Prostate gland (tissue), 2 donors: ENCODE results near the gene NOXRED1.

Source experiments
- POLR2A ChIP-seq: fragments of 450-650 bp; IDR thresholded peaks from one replicate; pipeline ENCODE4 v1.6.1; 2016; ENCODE audit warnings: antibody characterized with exemption, mild to moderate bottlenecking
- POLR2AphosphoS5 ChIP-seq: sonication (generic); formaldehyde crosslinking; IDR thresholded peaks from one replicate; pipeline ENCODE4 v1.6.1; 2017; ENCODE audit warnings: antibody characterized with exemption
- TF ChIP-seq, protein P1 (sequence below), 4 experiments: fragments of 200-600 bp in 2 of 4; fragments of 450-650 bp in 2 of 4; sonication (generic) in 2 of 4; IDR thresholded peaks; 1 replicate in 3 of 4; 2 replicates in 1 of 4; pipeline ENCODE4 v1.5.1; 2016 to 2019; ENCODE audit warnings: antibody characterized with exemption in 4 of 4, mild to moderate bottlenecking in 2 of 4, moderate library complexity in 2 of 4

DNA sequence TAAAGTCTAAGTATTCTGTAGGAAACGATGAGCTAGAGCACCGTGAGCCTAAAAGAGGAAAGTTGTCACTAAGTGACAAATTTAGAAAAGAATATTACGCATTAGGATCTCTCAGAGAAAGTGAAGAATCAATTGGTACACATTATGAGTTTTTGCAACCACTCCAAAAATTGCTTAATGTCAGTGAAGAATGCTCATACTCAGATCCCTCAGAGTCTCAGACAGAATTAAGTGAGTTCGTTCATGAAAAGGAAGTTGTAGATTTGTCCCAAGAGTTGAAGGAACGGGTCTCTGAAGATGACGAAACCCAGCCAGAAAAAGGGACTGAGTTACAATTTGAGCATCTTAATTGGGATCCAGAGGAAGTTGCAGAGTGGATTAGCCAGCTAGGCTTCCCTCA lies 44.6 kb downstream of the NOXRED1 start:
- no peak for TF ChIP-seq POLR2A
- no peak for TF ChIP-seq POLR2AphosphoS5
- TF ChIP-seq, protein P1, sequence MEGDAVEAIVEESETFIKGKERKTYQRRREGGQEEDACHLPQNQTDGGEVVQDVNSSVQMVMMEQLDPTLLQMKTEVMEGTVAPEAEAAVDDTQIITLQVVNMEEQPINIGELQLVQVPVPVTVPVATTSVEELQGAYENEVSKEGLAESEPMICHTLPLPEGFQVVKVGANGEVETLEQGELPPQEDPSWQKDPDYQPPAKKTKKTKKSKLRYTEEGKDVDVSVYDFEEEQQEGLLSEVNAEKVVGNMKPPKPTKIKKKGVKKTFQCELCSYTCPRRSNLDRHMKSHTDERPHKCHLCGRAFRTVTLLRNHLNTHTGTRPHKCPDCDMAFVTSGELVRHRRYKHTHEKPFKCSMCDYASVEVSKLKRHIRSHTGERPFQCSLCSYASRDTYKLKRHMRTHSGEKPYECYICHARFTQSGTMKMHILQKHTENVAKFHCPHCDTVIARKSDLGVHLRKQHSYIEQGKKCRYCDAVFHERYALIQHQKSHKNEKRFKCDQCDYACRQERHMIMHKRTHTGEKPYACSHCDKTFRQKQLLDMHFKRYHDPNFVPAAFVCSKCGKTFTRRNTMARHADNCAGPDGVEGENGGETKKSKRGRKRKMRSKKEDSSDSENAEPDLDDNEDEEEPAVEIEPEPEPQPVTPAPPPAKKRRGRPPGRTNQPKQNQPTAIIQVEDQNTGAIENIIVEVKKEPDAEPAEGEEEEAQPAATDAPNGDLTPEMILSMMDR (IDR thresholded peaks at IDR 0.05) = no peak
